ENCODE results near the gene KDM8. TPM values are rescaled to one million over a fixed set of nuclear protein-coding genes. Genes with fewer than 3 reads are reported as not detected.
A peak's percentile ranks its signal among the peaks of the same experiment; 100 is the strongest.

Gene KDM8
- polyA plus RNA-seq, 1 of the 3 experiments (the other 2 are of a cell fraction), result 3.3 TPM

DNA sequence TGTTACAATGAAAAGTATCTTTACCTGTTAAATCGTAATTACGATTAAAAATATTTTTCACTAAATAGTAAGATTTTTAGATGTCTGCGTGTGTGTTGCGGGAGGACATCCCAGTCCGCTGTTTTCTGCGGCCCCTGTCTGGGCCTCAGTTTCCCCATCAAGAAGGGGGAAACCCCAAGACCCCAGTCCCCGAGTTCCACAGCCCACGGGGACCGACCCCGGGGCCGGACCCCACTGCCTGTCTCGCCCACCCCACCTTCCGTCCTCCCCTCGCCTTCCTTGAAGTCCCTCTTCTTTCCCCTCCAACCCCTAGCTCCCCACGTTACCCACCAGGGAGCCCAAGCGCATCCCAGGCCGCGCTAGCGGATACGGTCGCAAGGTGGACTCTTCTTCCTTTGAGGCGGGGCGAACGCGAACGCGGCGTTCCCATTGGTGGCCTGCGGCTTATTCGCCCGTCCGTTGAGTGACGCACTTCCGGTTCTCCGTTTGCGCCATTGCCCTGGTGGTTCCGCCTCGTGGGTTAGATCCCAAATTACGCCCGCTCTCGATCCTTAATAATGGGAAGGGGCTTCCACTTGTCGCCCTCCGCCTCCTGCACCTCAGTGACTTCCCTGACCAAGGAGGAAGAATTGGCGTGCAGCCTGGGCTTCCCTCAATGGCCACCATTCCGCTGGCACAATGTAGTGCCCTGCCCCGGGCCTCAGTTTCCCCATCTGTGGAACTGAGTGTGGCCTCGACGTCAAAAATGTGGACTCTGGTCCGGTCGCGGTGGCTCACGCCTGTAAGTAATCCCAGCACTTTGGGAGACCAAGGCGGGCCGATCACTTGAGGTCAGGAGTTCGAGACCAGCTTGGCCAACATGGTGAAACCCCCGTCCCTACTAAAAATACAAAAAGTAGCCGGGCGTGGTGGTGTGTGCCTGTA, 65.3 kb downstream of the KDM8 start, which contains the start of gene NSMCE1 (continued):
- TF ChIP-seq RXRA (IDR thresholded peaks at IDR 0.05; ENCODE audit: borderline replicate concordance, low read depth) (no peak), RFX5 (IDR thresholded peaks at IDR 0.05; ENCODE audit: low read length) (no peak), FOXM1 (IDR thresholded peaks at IDR 0.05; ENCODE audit: low read depth) (no peak)

- Histone ChIP-seq H3K36me3 (replicated peaks in 1 of 2; ENCODE audit: control insufficient read depth in 1 of 2, insufficient read depth in 2 of 2, low read length in 1 of 2) (no peaks in the 10 kb centered on the region), H3K4me1 (ENCODE audit: control insufficient read depth in 1 of 2, insufficient read depth in 2 of 2, low read depth in 1 of 2, low read length in 1 of 2) (peaks cover 4 to 6% of the 10 kb centered on the region in 2 experiments; a peak in 2 of 4 replicates), H2AFZ (ENCODE audit: low read depth) (peak overlapping the region; percentile 92), H3K4me3 (ENCODE audit: low read depth in 2 of 2, low read length in 1 of 2) (peak overlapping the region; percentile 73 to 78), H3K4me2 (peak overlapping the region; percentile 82), H3F3A (replicated peaks; ENCODE audit: insufficient read depth) (peaks cover 7% of the 10 kb centered on the region), H4K20me1 (ENCODE audit: insufficient read depth) (no peaks in the 10 kb centered on the region), H3K79me2 (ENCODE audit: insufficient read depth) (peaks cover 10% of the 10 kb centered on the region; the same call in 1 of the 2 replicates), H3K9me2 (no peaks in the 10 kb centered on the region), H3K27ac (ENCODE audit: low read depth in 2 of 2, low read length in 1 of 2) (no peak overlapping the region), H3K9me3 (no peaks in the 10 kb centered on the region), H3K9ac (peak overlapping the region; percentile 70; the same call in 1 of the 2 replicates), H3K27me3 (ENCODE audit: insufficient read depth) (no peaks in the 10 kb centered on the region)
- ChIA-PET POLR2A (no interaction called here), CTCF (interaction anchor here (2.5 kb wide), 1 partner anchor 35 kb away, joined by 10 read pairs; no protein-coding TSS in a partner anchor)
- 75% methylated on average over 9 of the region's 9 CpGs for WGBS (ENCODE audit: low lambda C conversion rate)
- DNase-seq, result no peak
- no peak for TF ChIP-seq EP300 (IDR thresholded peaks at IDR 0.05; ENCODE audit: borderline replicate concordance in 1 of 2, low read depth in 1 of 2, low read length in 1 of 2)
- no peak for TF ChIP-seq GATA2 (CRISPR knock-in tag; IDR thresholded peaks at IDR 0.05)
- TF ChIP-seq TCF12 (IDR thresholded peaks at IDR 0.05), result no peak
- TF ChIP-seq, protein P1, sequence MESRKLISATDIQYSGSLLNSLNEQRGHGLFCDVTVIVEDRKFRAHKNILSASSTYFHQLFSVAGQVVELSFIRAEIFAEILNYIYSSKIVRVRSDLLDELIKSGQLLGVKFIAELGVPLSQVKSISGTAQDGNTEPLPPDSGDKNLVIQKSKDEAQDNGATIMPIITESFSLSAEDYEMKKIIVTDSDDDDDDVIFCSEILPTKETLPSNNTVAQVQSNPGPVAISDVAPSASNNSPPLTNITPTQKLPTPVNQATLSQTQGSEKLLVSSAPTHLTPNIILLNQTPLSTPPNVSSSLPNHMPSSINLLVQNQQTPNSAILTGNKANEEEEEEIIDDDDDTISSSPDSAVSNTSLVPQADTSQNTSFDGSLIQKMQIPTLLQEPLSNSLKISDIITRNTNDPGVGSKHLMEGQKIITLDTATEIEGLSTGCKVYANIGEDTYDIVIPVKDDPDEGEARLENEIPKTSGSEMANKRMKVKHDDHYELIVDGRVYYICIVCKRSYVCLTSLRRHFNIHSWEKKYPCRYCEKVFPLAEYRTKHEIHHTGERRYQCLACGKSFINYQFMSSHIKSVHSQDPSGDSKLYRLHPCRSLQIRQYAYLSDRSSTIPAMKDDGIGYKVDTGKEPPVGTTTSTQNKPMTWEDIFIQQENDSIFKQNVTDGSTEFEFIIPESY (IDR thresholded peaks at IDR 0.05; ENCODE audit: borderline replicate concordance, low read depth), result no peak
- no peak for TF ChIP-seq USF1 (IDR thresholded peaks at IDR 0.05; ENCODE audit: borderline replicate concordance, low read depth)
- no peak for TF ChIP-seq SMC3 (IDR thresholded peaks at IDR 0.05; ENCODE audit: low read depth, low read length)
- no peak for TF ChIP-seq REST (IDR thresholded peaks at IDR 0.05; ENCODE audit: low read depth, low read length)
- TF ChIP-seq RFX5 (IDR thresholded peaks at IDR 0.05; ENCODE audit: low read length), result no peak
- TF ChIP-seq USF2 (IDR thresholded peaks at IDR 0.05; ENCODE audit: borderline replicate concordance, low read depth, low read length), result no peak
- TF ChIP-seq ELF1 (IDR thresholded peaks at IDR 0.05), result no peak
- no peak for TF ChIP-seq JUND (IDR thresholded peaks at IDR 0.05)
- no peak for TF ChIP-seq FOXM1 (IDR thresholded peaks at IDR 0.05; ENCODE audit: low read depth)
These were observed 66.2 kb downstream of the KDM8 start for GRCh38 chr16:27269300-27270150.
